Measurements from ENCODE around the gene TMEM89. TPM values are rescaled to one million over a fixed set of nuclear protein-coding genes. Genes with fewer than 3 reads are reported as not detected.

Gene TMEM89
- total and polyA plus RNA-seq, 2 of the 13 experiments (the other 11 are each of a cell fraction or from before 2014, with no cell fraction given): 0.31 to 0.59 TPM

- TF ChIP-seq REL (CRISPR knock-in tag; conservative IDR thresholded peaks at IDR 0.05) (peak; percentile 100), ZNF83 (CRISPR knock-in tag; IDR thresholded peaks at IDR 0.05; ENCODE audit: borderline replicate concordance) (peak; percentile 100), FOSL2 (CRISPR knock-in tag; IDR thresholded peaks at IDR 0.05) (peak; percentile 94), ARID2 (CRISPR knock-in tag; IDR thresholded peaks at IDR 0.05; ENCODE audit: borderline replicate concordance) (peak; percentile 100), SMC3 (IDR thresholded peaks at IDR 0.05; ENCODE audit: low read length) (no peak), NONO (IDR thresholded peaks at IDR 0.05) (no peak), NONO (CRISPR knock-in tag; conservative IDR thresholded peaks at IDR 0.05) (peak; percentile 90), THAP8 (CRISPR knock-in tag; IDR thresholded peaks at IDR 0.05; ENCODE audit: borderline replicate concordance) (peak; percentile 100), IKZF4 (CRISPR knock-in tag; IDR thresholded peaks at IDR 0.05; ENCODE audit: borderline replicate concordance, low read depth, not compliant biosample characterization) (peak; percentile 100), ZNF546 (CRISPR knock-in tag; conservative IDR thresholded peaks at IDR 0.05) (peak; percentile 100), PATZ1 (CRISPR knock-in tag; IDR thresholded peaks at IDR 0.05) (peak; percentile 97), STAT5B (CRISPR knock-in tag; IDR thresholded peaks at IDR 0.05) (peak; percentile 100), ZNF562 (CRISPR knock-in tag; IDR thresholded peaks at IDR 0.05; ENCODE audit: borderline replicate concordance) (peak; percentile 97), ZNF784 (CRISPR knock-in tag; IDR thresholded peaks at IDR 0.05; ENCODE audit: borderline replicate concordance) (peak; percentile 100), TEAD3 (CRISPR knock-in tag; optimal IDR thresholded peaks at IDR 0.05; ENCODE audit: borderline replicate concordance) (peak; percentile 97), ZSCAN31 (CRISPR knock-in tag; IDR thresholded peaks at IDR 0.05; ENCODE audit: low read depth) (peak; percentile 100), ZNF749 (CRISPR knock-in tag; IDR thresholded peaks at IDR 0.05; ENCODE audit: borderline replicate concordance) (peak; percentile 100), TEAD2 (CRISPR knock-in tag; IDR thresholded peaks at IDR 0.05) (peak; percentile 100), MNT (IDR thresholded peaks at IDR 0.05) (peak; percentile 69), AFF4 (CRISPR knock-in tag; IDR thresholded peaks at IDR 0.05) (peak; percentile 99), SRSF4 (IDR thresholded peaks at IDR 0.05; ENCODE audit: low read depth, low read length, poor library complexity, severe bottlenecking) (no peak)
Observed at GRCh38 chr3:48661501-48662144, 40.1 kb upstream of the TMEM89 start (continued).
